Measurements from ENCODE around the gene ENTPD5. TPM values are rescaled to one million over a fixed set of nuclear protein-coding genes. Genes with fewer than 3 reads are reported as not detected.

The ENTPD5 gene
- total and polyA plus RNA-seq, 2 of the 4 experiments (the other 2 are of a cell fraction): 7.3 to 8.1 TPM

DNA sequence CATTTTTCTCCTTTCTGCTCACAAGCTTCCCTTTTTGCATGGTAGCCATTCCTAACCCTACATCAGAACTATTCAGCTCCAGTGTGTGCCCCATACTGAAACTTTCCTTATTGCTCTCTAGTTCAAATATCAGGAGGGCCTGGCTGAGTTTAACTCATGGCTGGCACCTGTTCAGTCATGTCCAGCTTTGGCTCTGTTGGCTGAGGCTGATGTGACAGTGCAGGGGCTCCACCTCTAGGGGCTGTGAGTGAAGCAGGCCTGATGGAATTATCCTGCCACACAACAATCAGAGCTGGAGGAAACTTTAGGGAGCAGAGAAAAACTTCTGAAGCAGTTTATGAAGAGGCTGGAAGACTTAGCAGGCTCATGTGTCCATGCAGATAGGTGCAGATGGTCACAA, 60.5 kb downstream of the ENTPD5 start:
- dilution Hi-C loops (cut with HindIII; ENCODE audit: low sequenced_read_pairs, unreplicated experiment): no loop called here
- Histone ChIP-seq H4K91ac (ENCODE audit: insufficient read depth, low read depth, low read length) (no peak overlapping the region), H3K14ac (replicated peaks; ENCODE audit: low read depth, low read length) (no peak overlapping the region), H2AFZ (replicated peaks; ENCODE audit: low read length, poor library complexity) (no peak overlapping the region), H4K20me1 (ENCODE audit: insufficient read depth, low read length) (no peaks in the 10 kb centered on the region), H3K9me3 (ENCODE audit: control insufficient read depth, insufficient read depth, low read length) (no peaks in the 10 kb centered on the region), H4K5ac (ENCODE audit: low read depth, low read length) (no peak overlapping the region), H4K8ac (ENCODE audit: low read depth in 2 of 2, low read length in 2 of 2) (no peak overlapping the region), H2BK5ac (ENCODE audit: low read depth, low read length, poor library complexity, severe bottlenecking) (no peak overlapping the region), H3K36me3 (ENCODE audit: control insufficient read depth, insufficient read depth, low read length) (peaks cover 53% of the 10 kb centered on the region), H3K27me3 (ENCODE audit: control insufficient read depth, insufficient read depth, low read length) (no peaks in the 10 kb centered on the region), H2BK15ac (ENCODE audit: low read depth, low read length) (no peak overlapping the region), H3K9ac (ENCODE audit: low read depth, low read length) (no peak overlapping the region), H3K23ac (ENCODE audit: low read depth, low read length) (no peak overlapping the region), H3K79me1 (ENCODE audit: low read depth in 1 of 2, low read length in 2 of 2) (peaks cover 5 to 6% of the 10 kb centered on the region in 2 experiments; a peak in 3 of 4 replicates), H2AK9ac (replicated peaks; ENCODE audit: low read depth, low read length, poor library complexity) (no peak overlapping the region), H2AK5ac (ENCODE audit: low read depth, low read length) (no peak overlapping the region), H3K4me3 (ENCODE audit: insufficient read depth, low read depth, low read length) (no peak overlapping the region), H3K4me2 (ENCODE audit: low read depth, low read length) (no peak overlapping the region), H3K4ac (ENCODE audit: low read depth, low read length) (no peak overlapping the region), H3K27ac (ENCODE audit: insufficient read depth, low read length) (no peak overlapping the region), H3K9me1 (ENCODE audit: insufficient read depth, low read length) (peaks cover 4% of the 10 kb centered on the region; the same call in 1 of the 2 replicates), H3K18ac (ENCODE audit: low read depth, low read length) (no peak overlapping the region), H3K4me1 (ENCODE audit: control insufficient read depth, insufficient read depth, low read length) (no peaks in the 10 kb centered on the region), H3K56ac (ENCODE audit: extremely low read depth, insufficient read depth, low read length) (no peak overlapping the region), H2BK120ac (ENCODE audit: low read depth, low read length) (no peak overlapping the region), H2BK20ac (ENCODE audit: low read depth, low read length) (no peak overlapping the region)
- no peak for DNase-seq
- no peak for ATAC-seq (ENCODE audit: low read depth)
- no peak for TF ChIP-seq CHD1 (IDR thresholded peaks at IDR 0.05; ENCODE audit: low read depth, low read length)
- no peak for TF ChIP-seq POLR2A (IDR thresholded peaks at IDR 0.05; ENCODE audit: low read depth, low read length)
- TF ChIP-seq MXI1 (IDR thresholded peaks at IDR 0.05; ENCODE audit: borderline replicate concordance, low read depth, low read length): no peak
- no peak for TF ChIP-seq NFE2L2 (IDR thresholded peaks at IDR 0.05; ENCODE audit: low read depth, low read length)
- no peak for TF ChIP-seq FOS (IDR thresholded peaks at IDR 0.05; ENCODE audit: low read depth, low read length)
- TF ChIP-seq BHLHE40 (IDR thresholded peaks at IDR 0.05; ENCODE audit: low read depth, low read length): no peak
- no peak for TF ChIP-seq MAFK (IDR thresholded peaks at IDR 0.05; ENCODE audit: low read depth, low read length)
- no peak for TF ChIP-seq CTCF (conservative IDR thresholded peaks at IDR 0.05; ENCODE audit: low read depth, low read length)
- no peak for TF ChIP-seq CEBPB (IDR thresholded peaks at IDR 0.05; ENCODE audit: low read depth, low read length)
- TF ChIP-seq RFX5 (IDR thresholded peaks at IDR 0.05; ENCODE audit: low read depth, low read length): no peak
- no peak for TF ChIP-seq RCOR1 (IDR thresholded peaks at IDR 0.05; ENCODE audit: insufficient replicate concordance, low read length)
- TF ChIP-seq RAD21 (IDR thresholded peaks at IDR 0.05; ENCODE audit: low read length): no peak
- TF ChIP-seq SMC3 (IDR thresholded peaks at IDR 0.05; ENCODE audit: low read depth, low read length): no peak
- TF ChIP-seq, protein P1, sequence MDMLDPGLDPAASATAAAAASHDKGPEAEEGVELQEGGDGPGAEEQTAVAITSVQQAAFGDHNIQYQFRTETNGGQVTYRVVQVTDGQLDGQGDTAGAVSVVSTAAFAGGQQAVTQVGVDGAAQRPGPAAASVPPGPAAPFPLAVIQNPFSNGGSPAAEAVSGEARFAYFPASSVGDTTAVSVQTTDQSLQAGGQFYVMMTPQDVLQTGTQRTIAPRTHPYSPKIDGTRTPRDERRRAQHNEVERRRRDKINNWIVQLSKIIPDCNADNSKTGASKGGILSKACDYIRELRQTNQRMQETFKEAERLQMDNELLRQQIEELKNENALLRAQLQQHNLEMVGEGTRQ (IDR thresholded peaks at IDR 0.05; ENCODE audit: low read depth, low read length): no peak
- no peak for TF ChIP-seq MAZ (IDR thresholded peaks at IDR 0.05; ENCODE audit: borderline replicate concordance, low read depth, low read length)
- TF ChIP-seq, protein P2, sequence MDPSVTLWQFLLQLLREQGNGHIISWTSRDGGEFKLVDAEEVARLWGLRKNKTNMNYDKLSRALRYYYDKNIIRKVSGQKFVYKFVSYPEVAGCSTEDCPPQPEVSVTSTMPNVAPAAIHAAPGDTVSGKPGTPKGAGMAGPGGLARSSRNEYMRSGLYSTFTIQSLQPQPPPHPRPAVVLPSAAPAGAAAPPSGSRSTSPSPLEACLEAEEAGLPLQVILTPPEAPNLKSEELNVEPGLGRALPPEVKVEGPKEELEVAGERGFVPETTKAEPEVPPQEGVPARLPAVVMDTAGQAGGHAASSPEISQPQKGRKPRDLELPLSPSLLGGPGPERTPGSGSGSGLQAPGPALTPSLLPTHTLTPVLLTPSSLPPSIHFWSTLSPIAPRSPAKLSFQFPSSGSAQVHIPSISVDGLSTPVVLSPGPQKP (IDR thresholded peaks at IDR 0.05; ENCODE audit: borderline replicate concordance, low read depth, low read length): no peak
- intact Hi-C loops (cut with micrococcal nuclease): no loop called here
- BruUV-seq (replicated peaks): no TSS peak
- in situ Hi-C loops (cut with MboI; ENCODE audit: low sequenced_read_pairs): no loop called here
- CTCF ChIA-PET: no interaction called here
- POLR2A ChIA-PET (ENCODE audit: unreplicated experiment): no interaction called here
